Subcutaneous abdominal adipose tissue (tissue), 5 donors: Measurements from ENCODE around the gene UCHL1.

Experiments used
- H3K27ac ChIP-seq: one replicate; pipeline ENCODE4 v1.7.0; 2013; ENCODE audit warnings: low read depth, mild to moderate bottlenecking, inconsistent platforms, low read length, moderate library complexity
- H3K27me3 ChIP-seq, 5 donors: one replicate each; pipeline ENCODE4 v1.7.0; 2013; ENCODE audit warnings: low read length in 5 of 5, inconsistent platforms in 1 of 5; ENCODE audit not compliant: control insufficient read depth in 5 of 5, insufficient read depth in 4 of 5
- H3K36me3 ChIP-seq, 5 donors: one replicate each; pipeline ENCODE4 v1.7.0; 2013; ENCODE audit warnings: low read length in 5 of 5; ENCODE audit not compliant: control insufficient read depth in 5 of 5, insufficient read depth in 5 of 5
- H3K4me1 ChIP-seq, 5 donors: one replicate each; pipeline ENCODE4 v1.7.0; 2013; ENCODE audit warnings: low read length in 5 of 5, mild to moderate bottlenecking in 3 of 5, moderate library complexity in 1 of 5; ENCODE audit not compliant: control insufficient read depth in 5 of 5, insufficient read depth in 5 of 5
- H3K4me3 ChIP-seq, 5 donors: one replicate each; pipeline ENCODE4 v1.7.0; 2013; ENCODE audit warnings: low read length in 5 of 5, low read depth in 1 of 5
- H3K9ac ChIP-seq, 5 donors: one replicate each; pipeline ENCODE4 v1.7.0; 2013; ENCODE audit warnings: low read length in 5 of 5, mild to moderate bottlenecking in 4 of 5, moderate library complexity in 3 of 5
- H3K9me3 ChIP-seq, 5 donors: one replicate each; pipeline ENCODE4 v1.7.0; 2013; ENCODE audit warnings: low read length in 5 of 5; ENCODE audit not compliant: control insufficient read depth in 5 of 5
- donor health status: healthy.
- donor health status: healthy.
- donor health status: healthy.
- donor health status: healthy.
- donor health status: healthy.

UCHL1 gene

DNA sequence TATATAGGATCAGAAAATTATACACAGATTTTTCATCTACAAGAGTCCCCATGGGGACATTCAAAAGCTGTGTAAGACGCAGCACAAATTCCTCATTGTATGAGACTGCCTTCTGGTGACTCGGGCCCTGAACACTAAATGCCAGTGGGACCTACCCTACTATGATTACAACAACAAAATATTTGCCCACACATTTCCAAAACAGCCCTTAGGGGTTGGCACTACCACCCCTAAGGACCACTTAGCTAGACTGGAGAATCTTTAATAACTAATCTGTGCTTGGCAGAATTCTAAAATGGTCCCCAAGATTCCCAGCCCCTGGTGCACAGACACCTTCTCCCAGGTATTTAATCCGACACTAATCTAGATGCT is 29.1 kb downstream of the UCHL1 start:
- H3K4me3 ChIP-seq = no peak overlapping the region
- H3K9ac ChIP-seq = no peak overlapping the region
- H3K27ac ChIP-seq = no peak overlapping the region
- H3K27me3 ChIP-seq = no peaks in the 10 kb centered on the region
- peaks cover 0 to 3% (median 0%) of the 10 kb centered on the region in 5 donors for H3K9me3 ChIP-seq
- no peaks in the 10 kb centered on the region for H3K36me3 ChIP-seq
- peaks cover 0 to 4% (median 2%) of the 10 kb centered on the region in 5 donors for H3K4me1 ChIP-seq

DNA sequence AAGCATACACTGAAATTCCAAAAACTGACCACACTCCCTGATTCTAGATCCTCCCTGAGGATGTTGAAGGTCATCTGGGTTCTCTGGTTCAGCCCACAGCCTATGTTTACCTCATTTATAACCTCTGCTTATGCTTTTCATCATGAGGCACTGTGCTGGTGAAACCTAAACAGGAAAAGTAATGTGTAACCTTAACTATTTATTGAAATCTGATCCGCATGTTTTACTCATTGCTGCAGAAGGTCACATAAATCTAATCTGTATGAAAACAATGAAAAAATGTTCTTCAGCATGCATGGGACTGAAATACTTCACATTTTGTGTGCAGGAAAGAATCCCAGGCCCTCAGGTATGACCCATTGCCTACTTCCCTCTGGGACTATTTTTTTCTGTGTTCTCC is 30.3 kb downstream of the UCHL1 start:
- H3K9ac ChIP-seq = no peak overlapping the region
- no peak overlapping the region for H3K27ac ChIP-seq
- H3K27me3 ChIP-seq = no peaks in the 10 kb centered on the region
- no peaks in the 10 kb centered on the region for H3K36me3 ChIP-seq
- H3K9me3 ChIP-seq = peaks cover 0 to 3% (median 0%) of the 10 kb centered on the region in 5 donors
- H3K4me3 ChIP-seq = no peak overlapping the region
- H3K4me1 ChIP-seq = peaks cover 0 to 4% (median 0%) of the 10 kb centered on the region in 5 donors

DNA sequence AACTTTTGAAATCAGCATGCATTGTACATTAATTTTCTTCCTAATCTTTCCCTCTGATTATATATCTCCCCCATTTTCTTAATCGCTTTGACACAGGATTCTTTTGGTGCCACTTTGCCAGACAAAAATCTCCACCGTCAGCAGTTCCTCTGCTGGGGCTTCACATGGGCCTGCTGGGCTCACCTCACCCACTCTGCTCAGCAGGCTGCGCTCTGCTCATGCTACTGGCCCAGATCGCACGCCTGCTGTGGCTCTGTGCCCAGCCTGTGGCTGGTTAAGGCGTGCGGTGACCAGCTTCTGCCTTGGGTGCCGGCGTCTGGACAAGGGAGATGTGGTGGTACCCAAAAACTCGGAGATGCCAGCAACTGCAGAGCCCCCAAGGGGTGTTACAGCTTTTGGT is 31.1 kb downstream of the UCHL1 start:
- Histone ChIP-seq H3K4me1 (peaks cover 0 to 4% (median 0%) of the 10 kb centered on the region in 5 donors), H3K36me3 (no peaks in the 10 kb centered on the region)

DNA sequence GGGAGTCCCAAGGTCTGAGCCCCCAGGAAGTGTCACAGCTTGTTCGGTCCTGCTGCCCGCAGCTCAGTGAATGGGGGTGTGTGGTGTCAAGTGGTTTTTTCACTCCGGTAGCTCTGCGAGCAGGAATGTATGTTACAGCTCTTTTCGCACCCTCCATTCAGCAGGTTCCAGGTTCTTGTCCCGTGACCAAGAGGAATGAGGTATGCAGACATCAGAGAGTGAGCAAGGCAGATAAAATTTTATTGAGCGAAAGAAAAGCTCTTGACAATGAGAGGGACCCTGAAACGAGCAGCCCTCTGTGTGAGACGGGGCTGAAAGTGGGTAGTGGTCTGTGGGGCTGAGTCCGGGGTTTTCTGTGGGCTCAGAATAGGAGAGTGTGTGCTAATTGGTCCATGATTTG is 31.5 kb downstream of the UCHL1 start:
- Histone ChIP-seq H3K9me3 (peaks cover 0 to 3% (median 0%) of the 10 kb centered on the region in 5 donors), H3K4me1 (peaks cover 0 to 4% (median 0%) of the 10 kb centered on the region in 5 donors), H3K4me3 (no peak overlapping the region), H3K9ac (no peak overlapping the region), H3K27me3 (no peaks in the 10 kb centered on the region), H3K27ac (no peak overlapping the region), H3K36me3 (no peaks in the 10 kb centered on the region)

More for the DNA sequence above, 31.1 kb downstream of the UCHL1 start:
- H3K4me3 ChIP-seq = no peak overlapping the region
- H3K9ac ChIP-seq = no peak overlapping the region
- H3K9me3 ChIP-seq = peaks cover 0 to 3% (median 0%) of the 10 kb centered on the region in 5 donors
- no peak overlapping the region for H3K27ac ChIP-seq
- no peaks in the 10 kb centered on the region for H3K27me3 ChIP-seq

DNA sequence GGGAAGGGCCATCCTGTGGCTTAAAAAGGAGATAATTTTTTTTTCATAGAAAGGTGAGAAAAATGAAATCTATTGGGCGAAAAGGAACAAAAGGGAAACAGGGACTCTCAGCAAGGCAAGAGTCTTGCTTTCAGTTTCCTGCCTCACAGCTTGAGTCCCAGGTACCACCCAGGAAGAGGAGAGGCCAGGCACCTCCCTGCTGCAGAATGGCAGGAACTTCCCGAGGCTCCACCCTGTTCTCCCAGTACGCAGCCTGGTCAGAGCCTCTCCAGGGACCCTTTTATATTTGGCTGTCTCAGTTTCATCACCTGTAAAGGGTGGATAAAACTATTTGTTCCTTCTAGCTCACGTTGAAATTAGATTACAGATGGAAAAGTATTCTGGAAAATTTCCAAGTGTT is 33.8 kb downstream of the UCHL1 start:
- H3K36me3 ChIP-seq = no peaks in the 10 kb centered on the region
- H3K9me3 ChIP-seq = peaks cover 0 to 13% (median 6%) of the 10 kb centered on the region in 5 donors
- no peak overlapping the region for H3K4me3 ChIP-seq
- H3K27me3 ChIP-seq = no peaks in the 10 kb centered on the region
- H3K9ac ChIP-seq = no peak overlapping the region
- no peak overlapping the region for H3K27ac ChIP-seq
- peaks cover 0 to 4% (median 0%) of the 10 kb centered on the region in 5 donors for H3K4me1 ChIP-seq

DNA sequence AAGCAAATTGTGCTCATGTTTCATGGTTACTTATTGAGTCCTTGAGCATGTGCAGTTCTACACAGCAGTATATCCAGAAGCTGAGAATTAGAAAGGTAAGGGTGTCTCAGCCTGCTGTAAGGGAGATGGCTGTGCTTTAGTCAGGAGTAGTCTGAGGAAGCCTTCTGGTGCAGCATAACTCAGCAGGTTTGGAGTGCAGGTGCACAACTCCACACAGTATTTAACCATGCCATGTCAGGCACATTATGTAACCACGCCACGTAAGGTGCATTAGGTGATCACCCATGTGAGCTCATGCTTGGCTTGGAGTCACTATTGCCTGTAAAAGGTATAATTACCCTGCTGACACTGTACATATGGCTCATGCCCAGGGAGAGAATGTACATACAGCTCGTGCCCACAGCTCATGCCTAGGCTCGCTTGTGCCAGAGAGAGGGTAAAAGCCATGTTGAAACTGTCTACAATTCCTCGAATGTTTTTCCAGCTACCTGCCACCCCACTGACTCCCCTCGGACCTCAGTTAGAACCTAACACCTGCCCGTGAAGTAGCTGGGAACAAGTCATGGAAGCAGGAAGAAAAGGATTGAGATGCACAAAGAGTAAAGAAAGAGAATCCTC is 37.8 kb downstream of the UCHL1 start:
- H3K4me1 ChIP-seq = peaks cover 0 to 4% (median 0%) of the 10 kb centered on the region in 5 donors
- no peaks in the 10 kb centered on the region for H3K27me3 ChIP-seq
- peaks cover 0 to 9% (median 6%) of the 10 kb centered on the region in 5 donors for H3K9me3 ChIP-seq
- no peak overlapping the region for H3K27ac ChIP-seq
- no peaks in the 10 kb centered on the region for H3K36me3 ChIP-seq
- no peak overlapping the region for H3K9ac ChIP-seq
- H3K4me3 ChIP-seq = no peak overlapping the region

DNA sequence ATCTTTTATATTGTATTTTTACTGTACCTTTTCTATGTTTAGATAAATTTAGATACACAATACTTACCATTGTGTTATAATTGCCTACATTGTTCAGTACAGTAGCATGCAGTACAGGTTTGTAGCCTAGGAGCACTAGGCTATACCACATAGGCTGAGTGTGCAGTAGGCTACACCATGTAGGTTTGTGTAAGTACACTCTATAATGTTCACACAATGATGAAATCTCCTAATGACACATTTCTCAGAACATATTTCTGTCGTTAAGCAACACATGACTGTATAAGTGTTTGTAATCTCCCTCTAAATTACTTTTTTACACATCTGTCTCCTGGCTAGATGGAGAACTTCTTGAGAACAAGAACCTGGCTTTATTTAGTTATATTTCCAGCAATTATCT is 40.3 kb downstream of the UCHL1 start:
- Histone ChIP-seq H3K9ac (no peak overlapping the region), H3K36me3 (no peaks in the 10 kb centered on the region), H3K27me3 (no peaks in the 10 kb centered on the region), H3K9me3 (peaks cover 0 to 9% (median 6%) of the 10 kb centered on the region in 5 donors), H3K4me1 (no peaks in the 10 kb centered on the region), H3K27ac (no peak overlapping the region), H3K4me3 (no peak overlapping the region)

DNA sequence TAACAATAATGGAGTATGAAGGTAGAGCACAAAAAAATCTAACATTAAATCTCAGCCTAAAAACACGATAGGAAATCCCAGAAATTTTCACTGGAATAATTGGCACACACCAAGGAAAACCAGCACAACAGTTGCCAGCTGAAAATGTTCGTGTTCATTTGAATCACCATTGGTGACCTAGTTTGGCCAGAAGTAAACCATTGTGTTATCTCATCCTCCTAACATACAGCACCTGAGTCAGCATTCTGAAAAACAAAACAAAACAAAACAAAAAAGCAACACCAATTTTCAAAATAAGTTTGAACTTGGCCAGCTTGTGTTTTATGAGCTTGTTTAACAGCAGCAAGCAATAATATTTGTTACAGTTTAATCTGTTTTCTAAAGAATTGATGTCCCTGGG is 41.1 kb downstream of the UCHL1 start:
- Histone ChIP-seq H3K27me3 (no peaks in the 10 kb centered on the region), H3K4me3 (no peak overlapping the region), H3K36me3 (no peaks in the 10 kb centered on the region), H3K9ac (no peak overlapping the region), H3K9me3 (peaks cover 0 to 9% (median 6%) of the 10 kb centered on the region in 5 donors), H3K4me1 (no peaks in the 10 kb centered on the region), H3K27ac (no peak overlapping the region)

DNA sequence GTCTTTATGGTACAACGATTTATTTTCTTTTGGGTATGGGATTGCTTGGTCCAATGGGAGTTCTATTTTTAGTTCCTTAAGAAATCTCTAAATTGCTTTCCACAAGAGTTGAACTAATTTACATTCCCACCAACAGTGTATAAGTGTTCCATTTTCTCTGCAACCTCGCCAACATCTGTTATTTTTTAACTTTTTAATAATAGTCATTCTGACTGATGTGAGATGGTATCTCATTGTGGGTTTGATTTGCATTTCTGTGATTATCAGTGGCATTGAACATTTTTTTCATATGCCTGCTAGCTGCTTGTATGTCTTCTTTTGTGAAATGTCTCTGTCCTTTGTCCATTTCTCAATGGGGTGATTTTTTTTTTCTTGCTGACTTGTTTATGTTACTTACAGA is 42.8 kb downstream of the UCHL1 start:
- H3K27ac ChIP-seq = no peak overlapping the region
- no peak overlapping the region for H3K4me3 ChIP-seq
- no peaks in the 10 kb centered on the region for H3K36me3 ChIP-seq
- no peaks in the 10 kb centered on the region for H3K4me1 ChIP-seq
- no peaks in the 10 kb centered on the region for H3K27me3 ChIP-seq
- peaks cover 0 to 4% (median 3%) of the 10 kb centered on the region in 5 donors for H3K9me3 ChIP-seq
- no peak overlapping the region for H3K9ac ChIP-seq

DNA sequence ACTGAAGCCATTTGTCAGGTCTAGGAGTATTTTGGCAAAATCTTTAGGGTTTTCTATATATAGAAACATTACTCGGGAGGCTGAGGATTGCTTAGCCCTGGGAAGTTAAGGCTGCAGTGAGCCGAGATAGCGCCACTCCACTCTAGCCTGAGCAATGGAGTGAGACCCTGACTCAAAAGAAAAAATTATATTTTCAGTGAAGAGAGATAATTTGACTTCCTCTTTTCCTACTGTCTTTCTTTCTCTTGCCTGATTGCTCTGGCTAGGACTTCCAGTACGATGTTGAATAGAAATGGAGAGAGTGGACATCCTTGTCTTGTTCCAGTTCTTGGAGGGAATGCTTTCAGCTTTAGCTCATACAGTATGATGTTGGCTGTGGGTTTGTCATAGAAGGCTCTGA is 44.4 kb downstream of the UCHL1 start:
- H3K9me3 ChIP-seq = no peaks in the 10 kb centered on the region
- H3K36me3 ChIP-seq = no peaks in the 10 kb centered on the region
- no peaks in the 10 kb centered on the region for H3K4me1 ChIP-seq
- no peaks in the 10 kb centered on the region for H3K27me3 ChIP-seq
- no peak overlapping the region for H3K27ac ChIP-seq
- no peak overlapping the region for H3K4me3 ChIP-seq
- no peak overlapping the region for H3K9ac ChIP-seq
